Measurements from ENCODE around the gene HOXD12.

Gene HOXD12

GRCh38 chr2:176089843-176090395 lies 9.7 kb upstream of the HOXD12 start:
- peaks cover under 1% of the 10 kb centered on the region for H3K9me3 ChIP-seq (ENCODE audit: control insufficient read depth, low read length)
- H3K27me3 ChIP-seq (ENCODE audit: control insufficient read depth in 1 of 2, insufficient read depth in 1 of 2, low read length in 2 of 2), result peaks cover 91 to 96% of the 10 kb centered on the region in 2 experiments
- DNase-seq, result no peak
- no peaks in the 10 kb centered on the region for H3K79me1 ChIP-seq (replicated peaks; ENCODE audit: low read length, poor library complexity, severe bottlenecking)
- no peak overlapping the region for H3K9ac ChIP-seq (ENCODE audit: low read length)
- H3K4me3 ChIP-seq (ENCODE audit: insufficient read depth in 1 of 2, low read depth in 1 of 2, low read length in 2 of 2), result no peak overlapping the region
- no peak overlapping the region for H4K91ac ChIP-seq (ENCODE audit: low read length)
- no peak overlapping the region for H2BK120ac ChIP-seq (ENCODE audit: low read depth, low read length)
- no peak overlapping the region for H2BK15ac ChIP-seq (ENCODE audit: low read depth, poor library complexity, severe bottlenecking)
- H2BK12ac ChIP-seq (ENCODE audit: low read length in 2 of 2), result no peak overlapping the region
- no peak overlapping the region for H3K27ac ChIP-seq (ENCODE audit: low read length, poor library complexity, severe bottlenecking)
- H2AFZ ChIP-seq (ENCODE audit: low read depth, low read length), result no peak overlapping the region
- H4K8ac ChIP-seq (ENCODE audit: low read length), result no peak overlapping the region
- peaks cover 24% of the 10 kb centered on the region for H3K4me1 ChIP-seq (ENCODE audit: control insufficient read depth, insufficient read depth, low read depth, low read length)
- H3K14ac ChIP-seq (ENCODE audit: low read length in 2 of 2), result no peak overlapping the region
- H3K18ac ChIP-seq (ENCODE audit: low read depth in 1 of 2, low read length in 2 of 2), result no peak overlapping the region
- H2AK5ac ChIP-seq (ENCODE audit: low read length, severe bottlenecking), result no peak overlapping the region
- no peak overlapping the region for H3K4me2 ChIP-seq (ENCODE audit: low read length, poor library complexity, severe bottlenecking)
- no peak overlapping the region for H3K4ac ChIP-seq (ENCODE audit: low read depth in 1 of 2, low read length in 2 of 2)
- no peaks in the 10 kb centered on the region for H3K36me3 ChIP-seq (ENCODE audit: control insufficient read depth in 1 of 2, insufficient read depth in 2 of 2, low read depth in 1 of 2, low read length in 2 of 2)
- no peak overlapping the region for H3K23ac ChIP-seq (ENCODE audit: low read length in 2 of 2)
- H2BK5ac ChIP-seq (ENCODE audit: low read depth, low read length, poor library complexity, severe bottlenecking), result no peak overlapping the region

GRCh38 chr2:176090862-176091261 lies 8.7 kb upstream of the HOXD12 start:
- Histone ChIP-seq H3K23ac (ENCODE audit: low read length in 2 of 2) (no peak overlapping the region), H3K18ac (ENCODE audit: low read depth in 1 of 2, low read length in 2 of 2) (no peak overlapping the region), H2BK12ac (ENCODE audit: low read length in 2 of 2) (no peak overlapping the region), H4K8ac (ENCODE audit: low read length) (no peak overlapping the region), H4K91ac (ENCODE audit: low read length) (no peak overlapping the region), H2BK5ac (ENCODE audit: low read depth, low read length, poor library complexity, severe bottlenecking) (no peak overlapping the region), H2AK5ac (ENCODE audit: low read length, severe bottlenecking) (no peak overlapping the region), H3K9me3 (ENCODE audit: control insufficient read depth, low read length) (peaks cover 3% of the 10 kb centered on the region), H3K27ac (ENCODE audit: low read length, poor library complexity, severe bottlenecking) (no peak overlapping the region), H3K4me1 (ENCODE audit: control insufficient read depth, insufficient read depth, low read depth, low read length) (peaks cover 21% of the 10 kb centered on the region), H2AFZ (ENCODE audit: low read depth, low read length) (no peak overlapping the region), H3K79me1 (replicated peaks; ENCODE audit: low read length, poor library complexity, severe bottlenecking) (no peaks in the 10 kb centered on the region), H3K4ac (ENCODE audit: low read depth in 1 of 2, low read length in 2 of 2) (no peak overlapping the region), H3K36me3 (ENCODE audit: control insufficient read depth in 1 of 2, insufficient read depth in 2 of 2, low read depth in 1 of 2, low read length in 2 of 2) (no peaks in the 10 kb centered on the region), H3K4me2 (ENCODE audit: low read length, poor library complexity, severe bottlenecking) (no peak overlapping the region), H2BK15ac (ENCODE audit: low read depth, poor library complexity, severe bottlenecking) (no peak overlapping the region), H3K14ac (ENCODE audit: low read length in 2 of 2) (no peak overlapping the region), H3K27me3 (ENCODE audit: control insufficient read depth in 1 of 2, insufficient read depth in 1 of 2, low read length in 2 of 2) (peaks cover 91 to 96% of the 10 kb centered on the region in 2 experiments), H2BK120ac (ENCODE audit: low read depth, low read length) (no peak overlapping the region), H3K4me3 (ENCODE audit: insufficient read depth in 1 of 2, low read depth in 1 of 2, low read length in 2 of 2) (no peak overlapping the region), H3K9ac (ENCODE audit: low read length) (no peak overlapping the region)
- DNase-seq, result no peak
- WGBS, result 30% methylated on average over 4 of the region's 5 CpGs

- Histone ChIP-seq H2AFZ (ENCODE audit: low read depth, low read length) (no peak overlapping the region), H3K4me1 (ENCODE audit: control insufficient read depth, insufficient read depth, low read depth, low read length) (peaks cover 16% of the 10 kb centered on the region), H3K36me3 (ENCODE audit: control insufficient read depth in 1 of 2, insufficient read depth in 2 of 2, low read depth in 1 of 2, low read length in 2 of 2) (no peaks in the 10 kb centered on the region), H2AK5ac (ENCODE audit: low read length, severe bottlenecking) (no peak overlapping the region), H3K23ac (ENCODE audit: low read length in 2 of 2) (peak overlapping the region in 1 of 2 experiments; percentile 26), H3K27ac (ENCODE audit: low read length, poor library complexity, severe bottlenecking) (no peak overlapping the region), H2BK120ac (ENCODE audit: low read depth, low read length) (no peak overlapping the region), H2BK5ac (ENCODE audit: low read depth, low read length, poor library complexity, severe bottlenecking) (no peak overlapping the region), H4K8ac (ENCODE audit: low read length) (no peak overlapping the region), H3K4ac (ENCODE audit: low read depth in 1 of 2, low read length in 2 of 2) (no peak overlapping the region), H3K9ac (ENCODE audit: low read length) (no peak overlapping the region), H3K4me3 (ENCODE audit: insufficient read depth in 1 of 2, low read depth in 1 of 2, low read length in 2 of 2) (no peak overlapping the region), H4K91ac (ENCODE audit: low read length) (no peak overlapping the region), H2BK12ac (ENCODE audit: low read length in 2 of 2) (no peak overlapping the region), H2BK15ac (ENCODE audit: low read depth, poor library complexity, severe bottlenecking) (no peak overlapping the region), H3K79me1 (replicated peaks; ENCODE audit: low read length, poor library complexity, severe bottlenecking) (no peaks in the 10 kb centered on the region), H3K14ac (ENCODE audit: low read length in 2 of 2) (no peak overlapping the region), H3K9me3 (ENCODE audit: control insufficient read depth, low read length) (peaks cover 3% of the 10 kb centered on the region), H3K27me3 (ENCODE audit: control insufficient read depth in 1 of 2, insufficient read depth in 1 of 2, low read length in 2 of 2) (peaks cover 89 to 96% of the 10 kb centered on the region in 2 experiments), H3K18ac (ENCODE audit: low read depth in 1 of 2, low read length in 2 of 2) (no peak overlapping the region), H3K4me2 (ENCODE audit: low read length, poor library complexity, severe bottlenecking) (no peak overlapping the region)
- no peak for DNase-seq
- 8% methylated on average over 31 of the region's 31 CpGs for WGBS
Observed at GRCh38 chr2:176091329-176092258, 8.0 kb upstream of the HOXD12 start.
